DND-41 (cell line): ENCODE measurements around the gene GVQW3.
"Not testable (repeated sequence)": the region's sequence is repeated elsewhere in the genome, so short reads cannot be mapped to it uniquely, and the experiment has no call there.

Experiments
- ATAC-seq: fragments of 200-7000 bp; cut with Tn5 transposase; 3 replicates; pipeline ENCODE4 v1.9.1; 2021; ENCODE audit warnings: low read depth; ENCODE audit not compliant: insufficient read depth
- DNase-seq: peaks from one replicate; pipeline ENCODE4 v3.0.0-alpha.2; 2020
- H2AFZ ChIP-seq: 2 replicates; pipeline ENCODE4 v1.6.0; 2012; ENCODE audit warnings: low read depth, low read length
- H3K27ac ChIP-seq: 2 replicates; pipeline ENCODE4 v1.5.1; 2012; ENCODE audit warnings: low read length, inconsistent platforms
- H3K27me3 ChIP-seq: fragments of 200-600 bp; sonication (generic); 2 replicates; pipeline ENCODE4 v1.6.0; 2012; ENCODE audit warnings: low read length, mild to moderate bottlenecking, inconsistent platforms; ENCODE audit not compliant: insufficient read depth, poor library complexity
- H3K36me3 ChIP-seq: 2 replicates; pipeline ENCODE4 v1.5.1; 2012; ENCODE audit warnings: low read length, inconsistent platforms; ENCODE audit not compliant: insufficient read depth
- H3K4me1 ChIP-seq: 2 replicates; pipeline ENCODE4 v1.5.1; 2012; ENCODE audit warnings: mild to moderate bottlenecking, low read length; ENCODE audit not compliant: insufficient read depth
- H3K4me2 ChIP-seq: 2 replicates; pipeline ENCODE4 v1.6.0; 2012; ENCODE audit warnings: mild to moderate bottlenecking, moderate library complexity, low read length, inconsistent platforms; ENCODE audit not compliant: insufficient read depth
- H3K4me3 ChIP-seq, 2 experiments: fragments of 200-600 bp in 1 of 2; shearing (Covaris generic) in 1 of 2; 2 replicates each; pipeline ENCODE4 v1.5.1; 2012 to 2016; ENCODE audit warnings: inconsistent platforms in 2 of 2, low read length in 2 of 2, mild to moderate bottlenecking in 2 of 2, low read depth in 1 of 2, moderate library complexity in 1 of 2
- H3K79me2 ChIP-seq: 2 replicates; pipeline ENCODE4 v1.6.0; 2012; ENCODE audit warnings: low read length, inconsistent platforms; ENCODE audit not compliant: insufficient read depth
- H3K9ac ChIP-seq: 2 replicates; pipeline ENCODE4 v1.6.0; 2012; ENCODE audit warnings: low read depth, mild to moderate bottlenecking, inconsistent platforms, low read length, moderate library complexity
- H3K9me3 ChIP-seq: 2 replicates; pipeline ENCODE4 v1.5.1; 2012; ENCODE audit warnings: low read length, moderate library complexity, mild to moderate bottlenecking, inconsistent platforms; ENCODE audit not compliant: insufficient read depth, severe bottlenecking
- H4K20me1 ChIP-seq: 2 replicates; pipeline ENCODE4 v1.6.0; 2012; ENCODE audit warnings: low read length; ENCODE audit not compliant: insufficient read depth
- CTCF ChIP-seq: IDR thresholded peaks from 2 replicates; pipeline ENCODE4 v1.5.1; 2012; ENCODE audit warnings: borderline replicate concordance, low read length, moderate library complexity, mild to moderate bottlenecking; ENCODE audit not compliant: poor library complexity, severe bottlenecking; ENCODE audit errors: extremely low read depth
- EZH2 ChIP-seq: IDR thresholded peaks from 3 replicates; pipeline ENCODE4 v1.6.1; 2012; ENCODE audit warnings: borderline replicate concordance, low read depth, mild to moderate bottlenecking, moderate library complexity, low read length, inconsistent platforms; ENCODE audit not compliant: severe bottlenecking

Gene GVQW3

GRCh38 chr11:76395296-76395695 is 14.2 kb downstream of the GVQW3 start:
- TF ChIP-seq EZH2 (no peak), CTCF (no peak)
- Histone ChIP-seq H3K4me3 (no peak overlapping the region), H4K20me1 (no peaks in the 10 kb centered on the region), H3K4me1 (no peaks in the 10 kb centered on the region), H2AFZ (no peak overlapping the region), H3K4me2 (no peak overlapping the region), H3K36me3 (no peaks in the 10 kb centered on the region), H3K9me3 (no peaks in the 10 kb centered on the region), H3K27me3 (no peaks in the 10 kb centered on the region), H3K9ac (no peak overlapping the region), H3K27ac (no peak overlapping the region), H3K79me2 (no peaks in the 10 kb centered on the region)
- ATAC-seq (no peak), DNase-seq (no peak)

DNA sequence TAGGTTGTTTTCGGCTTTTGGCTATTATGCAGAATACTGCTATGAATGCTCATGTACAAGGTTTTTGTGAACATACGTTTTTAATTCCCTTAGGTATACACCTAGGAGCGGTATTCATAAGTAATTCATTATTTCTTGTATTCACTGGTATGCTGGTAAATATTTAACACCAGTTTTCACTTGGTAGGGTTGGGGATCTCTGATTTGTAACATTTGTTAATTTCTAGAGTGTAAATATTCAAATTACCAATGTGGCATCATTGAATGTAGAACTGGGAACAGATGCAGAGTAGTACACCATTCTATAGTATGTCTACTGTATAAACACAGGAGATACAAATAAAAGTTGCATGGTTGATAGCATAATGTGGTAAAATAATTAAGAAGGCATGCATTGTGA is 16.3 kb downstream of the GVQW3 start:
- Histone ChIP-seq H3K36me3 (no peaks in the 10 kb centered on the region), H3K27me3 (no peaks in the 10 kb centered on the region), H3K27ac (no peak overlapping the region), H3K79me2 (no peaks in the 10 kb centered on the region), H2AFZ (no peak overlapping the region), H3K4me2 (no peak overlapping the region), H3K4me3 (no peak overlapping the region), H3K9ac (no peak overlapping the region), H3K4me1 (no peaks in the 10 kb centered on the region), H3K9me3 (no peaks in the 10 kb centered on the region), H4K20me1 (no peaks in the 10 kb centered on the region)
- DNase-seq (no peak), ATAC-seq (no peak)
- TF ChIP-seq EZH2 (no peak), CTCF (no peak)

- no peaks in the 10 kb centered on the region for H3K79me2 ChIP-seq
- H3K27ac ChIP-seq = no peak overlapping the region
- no peaks in the 10 kb centered on the region for H4K20me1 ChIP-seq
- H2AFZ ChIP-seq = no peak overlapping the region
- no peak for TF ChIP-seq CTCF
- TF ChIP-seq EZH2 = no peak
- no peak overlapping the region for H3K4me3 ChIP-seq
- no peaks in the 10 kb centered on the region for H3K27me3 ChIP-seq
- H3K4me2 ChIP-seq = no peak overlapping the region
- H3K9me3 ChIP-seq = no peaks in the 10 kb centered on the region
- H3K36me3 ChIP-seq = no peaks in the 10 kb centered on the region
- DNase-seq = no peak
- no peak overlapping the region for H3K9ac ChIP-seq
- no peaks in the 10 kb centered on the region for H3K4me1 ChIP-seq
- ATAC-seq = no peak
Observed at GRCh38 chr11:76400967-76401366, 19.8 kb downstream of the GVQW3 start.

- not testable (repeated sequence) for H3K36me3 ChIP-seq, H3K27ac ChIP-seq, H3K4me3 ChIP-seq, H3K27me3 ChIP-seq, H3K9me3 ChIP-seq, DNase-seq, H4K20me1 ChIP-seq, H3K9ac ChIP-seq, H3K79me2 ChIP-seq, ATAC-seq, H3K4me1 ChIP-seq, H3K4me2 ChIP-seq, H2AFZ ChIP-seq
Observed at GRCh38 chr11:76401484-76401883, 20.4 kb downstream of the GVQW3 start.
